HepG2 (cell line): Measurements from ENCODE around the gene SNRNP200. TPM values are rescaled to one million over a fixed set of nuclear protein-coding genes. Genes with fewer than 3 reads are reported as not detected.
A peak's percentile ranks its signal among the peaks of the same experiment; 100 is the strongest.

Experiments
- ATF7 ChIP-seq, 2 experiments: fragments of 450-650 bp in 1 of 2; sonication (generic) in 1 of 2; formaldehyde crosslinking in 1 of 2; IDR thresholded peaks; 2 replicates each; pipeline versions ENCODE4 v1.4.0 to v1.6.1; 2016 to 2020; ENCODE audit warnings: antibody characterized with exemption in 1 of 2, mild to moderate bottlenecking in 1 of 2, missing genetic modification reagents in 1 of 2
- JUN ChIP-seq: sonication (generic); formaldehyde crosslinking; IDR thresholded peaks from 2 replicates; pipeline ENCODE4 v1.4.0; 2020; ENCODE audit warnings: mild to moderate bottlenecking, missing genetic modification reagents
- NFKBIZ ChIP-seq: IDR thresholded peaks from 2 replicates; pipeline ENCODE4 v1.6.1; 2018; ENCODE audit warnings: missing genetic modification reagents, missing compliant biosample characterization
- NFYB ChIP-seq: sonication (generic); formaldehyde crosslinking; IDR thresholded peaks from 2 replicates; pipeline ENCODE4 v1.4.0; 2020; ENCODE audit warnings: missing genetic modification reagents
- NONO ChIP-seq, 2 experiments: fragments of 450-650 bp in 1 of 2; sonication (generic) in 1 of 2; formaldehyde crosslinking in 1 of 2; IDR thresholded peaks in 1 of 2; conservative IDR thresholded peaks in 1 of 2; 2 replicates each; pipeline versions ENCODE4 v1.6.1 to v1.8.0; 2017 to 2022; ENCODE audit warnings: mild to moderate bottlenecking in 1 of 2, missing genetic modification reagents in 1 of 2, moderate library complexity in 1 of 2
- PCBP2 ChIP-seq: fragments of 200-400 bp; formaldehyde crosslinking; optimal IDR thresholded peaks from 2 replicates; pipeline ENCODE3; 2018; ENCODE audit warnings: low read length, low read depth; ENCODE audit not compliant: poor library complexity, severe bottlenecking
- SOX5 ChIP-seq: IDR thresholded peaks from 2 replicates; pipeline ENCODE4 v1.6.1; 2016; ENCODE audit warnings: borderline replicate concordance
- TEAD3 ChIP-seq: optimal IDR thresholded peaks from 2 replicates; pipeline ENCODE3; 2016; ENCODE audit warnings: borderline replicate concordance
- ZC3H13 ChIP-seq: sonication (generic); formaldehyde crosslinking; IDR thresholded peaks from 2 replicates; pipeline ENCODE4 v1.8.1; 2023; ENCODE audit warnings: mild to moderate bottlenecking, missing genetic modification reagents, moderate library complexity
- ZC3H4 ChIP-seq: sonication (generic); formaldehyde crosslinking; IDR thresholded peaks from 2 replicates; pipeline ENCODE4 v1.4.0; 2020; ENCODE audit warnings: missing genetic modification reagents, borderline replicate concordance
- ZFP62 ChIP-seq: sonication (generic); formaldehyde crosslinking; IDR thresholded peaks from 2 replicates; pipeline ENCODE4 v1.4.0; 2020; ENCODE audit warnings: missing genetic modification reagents
- ZNF235 ChIP-seq: sonication (generic); formaldehyde crosslinking; IDR thresholded peaks from 2 replicates; pipeline ENCODE4 v1.8.1; 2023; ENCODE audit warnings: mild to moderate bottlenecking, missing genetic modification reagents, borderline replicate concordance
- polyA plus RNA-seq, 8 experiments: library from polyadenylated mRNA; depleted of rRNA in 3 of 8; stranded (reverse) in 7 of 8; unstranded in 1 of 8; fragments of >200 nt; fragmentation: Illumina TruSeq in 4 of 8; extraction: Trizol in 4 of 8; gene quantifications; 2 replicates each; pipeline versions ENCODE4 v1.2.1 to v1.2.3, GENCODE V29; 2011 to 2016; ENCODE audit warnings: low read depth in 4 of 8, missing spikeins in 1 of 8, mixed read lengths in 1 of 8; ENCODE audit not compliant: insufficient read depth in 1 of 8
- total RNA-seq, 5 experiments: library from RNA; depleted of rRNA; stranded (reverse); fragments of >200 nt; fragmentation: Illumina TruSeq; extraction: Trizol; gene quantifications; 2 replicates each; pipeline ENCODE4 v1.2.3, GENCODE V29; 2016; ENCODE audit warnings: low read depth in 1 of 5
- TF ChIP-seq, protein P1 (sequence below): sonication (generic); formaldehyde crosslinking; IDR thresholded peaks from 2 replicates; pipeline ENCODE4 v1.5.1; 2020; ENCODE audit warnings: missing genetic modification reagents, mild to moderate bottlenecking, borderline replicate concordance
- TF ChIP-seq, protein P2 (sequence below): sonication (generic); formaldehyde crosslinking; IDR thresholded peaks from 2 replicates; pipeline ENCODE4 v1.5.1; 2020; ENCODE audit warnings: mild to moderate bottlenecking, missing genetic modification reagents, moderate library complexity
- TF ChIP-seq, protein P3 (sequence below): sonication (generic); formaldehyde crosslinking; conservative IDR thresholded peaks from 2 replicates; pipeline ENCODE4 v1.4.0; 2020; ENCODE audit warnings: missing genetic modification reagents
- TF ChIP-seq, protein P4 (sequence below): sonication (generic); formaldehyde crosslinking; IDR thresholded peaks from 2 replicates; pipeline ENCODE4 v1.4.0; 2020; ENCODE audit warnings: mild to moderate bottlenecking, missing genetic modification reagents, borderline replicate concordance
- TF ChIP-seq, protein P5 (sequence below): sonication (generic); formaldehyde crosslinking; IDR thresholded peaks from 2 replicates; pipeline ENCODE4 v1.4.0; 2020; ENCODE audit warnings: mild to moderate bottlenecking, missing genetic modification reagents

SNRNP200 gene
- total and polyA plus RNA-seq, 2 of the 13 experiments (the other 11 are each of a cell fraction or from before 2014, with no cell fraction given): 99.0 to 232 TPM

DNA sequence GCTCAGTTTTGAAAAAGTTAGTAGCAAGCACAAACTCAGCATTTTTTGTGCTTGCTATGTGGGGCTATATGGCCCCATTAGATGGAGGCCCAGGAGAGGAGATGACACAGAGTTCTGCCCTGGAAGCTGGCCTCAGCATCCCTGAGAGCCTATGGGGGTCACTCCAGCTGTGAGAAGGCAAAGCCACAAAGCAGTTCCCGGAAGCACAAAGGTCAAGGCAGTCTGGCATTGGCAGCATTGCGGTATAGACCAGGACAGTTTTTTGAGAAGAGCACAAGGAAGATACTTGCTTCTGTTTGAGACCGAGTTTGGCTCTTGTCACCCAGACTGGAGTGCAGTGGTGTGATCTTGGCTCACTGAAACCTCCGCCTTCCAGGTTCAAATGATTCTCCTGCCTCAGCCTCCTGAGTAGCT, 12.2 kb upstream of the SNRNP200 start (continued):
- TF ChIP-seq, protein P1, sequence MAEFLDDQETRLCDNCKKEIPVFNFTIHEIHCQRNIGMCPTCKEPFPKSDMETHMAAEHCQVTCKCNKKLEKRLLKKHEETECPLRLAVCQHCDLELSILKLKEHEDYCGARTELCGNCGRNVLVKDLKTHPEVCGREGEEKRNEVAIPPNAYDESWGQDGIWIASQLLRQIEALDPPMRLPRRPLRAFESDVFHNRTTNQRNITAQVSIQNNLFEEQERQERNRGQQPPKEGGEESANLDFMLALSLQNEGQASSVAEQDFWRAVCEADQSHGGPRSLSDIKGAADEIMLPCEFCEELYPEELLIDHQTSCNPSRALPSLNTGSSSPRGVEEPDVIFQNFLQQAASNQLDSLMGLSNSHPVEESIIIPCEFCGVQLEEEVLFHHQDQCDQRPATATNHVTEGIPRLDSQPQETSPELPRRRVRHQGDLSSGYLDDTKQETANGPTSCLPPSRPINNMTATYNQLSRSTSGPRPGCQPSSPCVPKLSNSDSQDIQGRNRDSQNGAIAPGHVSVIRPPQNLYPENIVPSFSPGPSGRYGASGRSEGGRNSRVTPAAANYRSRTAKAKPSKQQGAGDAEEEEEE (CRISPR knock-in tag): no peak
- TF ChIP-seq TEAD3 (CRISPR knock-in tag): peak; percentile 7
- TF ChIP-seq JUN (CRISPR knock-in tag): no peak
- no peak for TF ChIP-seq NONO (IDR thresholded peaks at IDR 0.05)
- TF ChIP-seq NONO (CRISPR knock-in tag; conservative IDR thresholded peaks at IDR 0.05): no peak
- TF ChIP-seq SOX5 (CRISPR knock-in tag): peak; percentile 42; the same call in 1 of the 2 replicates
- TF ChIP-seq NFKBIZ (CRISPR knock-in tag): peak; percentile 37; the same call in 1 of the 2 replicates
- TF ChIP-seq, protein P2, sequence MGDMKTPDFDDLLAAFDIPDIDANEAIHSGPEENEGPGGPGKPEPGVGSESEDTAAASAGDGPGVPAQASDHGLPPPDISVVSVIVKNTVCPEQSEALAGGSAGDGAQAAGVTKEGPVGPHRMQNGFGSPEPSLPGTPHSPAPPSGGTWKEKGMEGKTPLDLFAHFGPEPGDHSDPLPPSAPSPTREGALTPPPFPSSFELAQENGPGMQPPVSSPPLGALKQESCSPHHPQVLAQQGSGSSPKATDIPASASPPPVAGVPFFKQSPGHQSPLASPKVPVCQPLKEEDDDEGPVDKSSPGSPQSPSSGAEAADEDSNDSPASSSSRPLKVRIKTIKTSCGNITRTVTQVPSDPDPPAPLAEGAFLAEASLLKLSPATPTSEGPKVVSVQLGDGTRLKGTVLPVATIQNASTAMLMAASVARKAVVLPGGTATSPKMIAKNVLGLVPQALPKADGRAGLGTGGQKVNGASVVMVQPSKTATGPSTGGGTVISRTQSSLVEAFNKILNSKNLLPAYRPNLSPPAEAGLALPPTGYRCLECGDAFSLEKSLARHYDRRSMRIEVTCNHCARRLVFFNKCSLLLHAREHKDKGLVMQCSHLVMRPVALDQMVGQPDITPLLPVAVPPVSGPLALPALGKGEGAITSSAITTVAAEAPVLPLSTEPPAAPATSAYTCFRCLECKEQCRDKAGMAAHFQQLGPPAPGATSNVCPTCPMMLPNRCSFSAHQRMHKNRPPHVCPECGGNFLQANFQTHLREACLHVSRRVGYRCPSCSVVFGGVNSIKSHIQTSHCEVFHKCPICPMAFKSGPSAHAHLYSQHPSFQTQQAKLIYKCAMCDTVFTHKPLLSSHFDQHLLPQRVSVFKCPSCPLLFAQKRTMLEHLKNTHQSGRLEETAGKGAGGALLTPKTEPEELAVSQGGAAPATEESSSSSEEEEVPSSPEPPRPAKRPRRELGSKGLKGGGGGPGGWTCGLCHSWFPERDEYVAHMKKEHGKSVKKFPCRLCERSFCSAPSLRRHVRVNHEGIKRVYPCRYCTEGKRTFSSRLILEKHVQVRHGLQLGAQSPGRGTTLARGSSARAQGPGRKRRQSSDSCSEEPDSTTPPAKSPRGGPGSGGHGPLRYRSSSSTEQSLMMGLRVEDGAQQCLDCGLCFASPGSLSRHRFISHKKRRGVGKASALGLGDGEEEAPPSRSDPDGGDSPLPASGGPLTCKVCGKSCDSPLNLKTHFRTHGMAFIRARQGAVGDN: peak; percentile 25; the same call in 1 of the 2 replicates
- TF ChIP-seq ZNF235 (CRISPR knock-in tag): 0 out of 2 replicates have a peak, but pooled peaks have one; percentile 19
- TF ChIP-seq PCBP2: no peak
- no peak for TF ChIP-seq NFYB (CRISPR knock-in tag)
- no peak for TF ChIP-seq ZC3H13 (CRISPR knock-in tag)
- TF ChIP-seq, protein P3, sequence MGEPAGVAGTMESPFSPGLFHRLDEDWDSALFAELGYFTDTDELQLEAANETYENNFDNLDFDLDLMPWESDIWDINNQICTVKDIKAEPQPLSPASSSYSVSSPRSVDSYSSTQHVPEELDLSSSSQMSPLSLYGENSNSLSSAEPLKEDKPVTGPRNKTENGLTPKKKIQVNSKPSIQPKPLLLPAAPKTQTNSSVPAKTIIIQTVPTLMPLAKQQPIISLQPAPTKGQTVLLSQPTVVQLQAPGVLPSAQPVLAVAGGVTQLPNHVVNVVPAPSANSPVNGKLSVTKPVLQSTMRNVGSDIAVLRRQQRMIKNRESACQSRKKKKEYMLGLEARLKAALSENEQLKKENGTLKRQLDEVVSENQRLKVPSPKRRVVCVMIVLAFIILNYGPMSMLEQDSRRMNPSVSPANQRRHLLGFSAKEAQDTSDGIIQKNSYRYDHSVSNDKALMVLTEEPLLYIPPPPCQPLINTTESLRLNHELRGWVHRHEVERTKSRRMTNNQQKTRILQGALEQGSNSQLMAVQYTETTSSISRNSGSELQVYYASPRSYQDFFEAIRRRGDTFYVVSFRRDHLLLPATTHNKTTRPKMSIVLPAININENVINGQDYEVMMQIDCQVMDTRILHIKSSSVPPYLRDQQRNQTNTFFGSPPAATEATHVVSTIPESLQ (CRISPR knock-in tag): no peak
- TF ChIP-seq ZC3H4: no peak
- TF ChIP-seq, protein P4, sequence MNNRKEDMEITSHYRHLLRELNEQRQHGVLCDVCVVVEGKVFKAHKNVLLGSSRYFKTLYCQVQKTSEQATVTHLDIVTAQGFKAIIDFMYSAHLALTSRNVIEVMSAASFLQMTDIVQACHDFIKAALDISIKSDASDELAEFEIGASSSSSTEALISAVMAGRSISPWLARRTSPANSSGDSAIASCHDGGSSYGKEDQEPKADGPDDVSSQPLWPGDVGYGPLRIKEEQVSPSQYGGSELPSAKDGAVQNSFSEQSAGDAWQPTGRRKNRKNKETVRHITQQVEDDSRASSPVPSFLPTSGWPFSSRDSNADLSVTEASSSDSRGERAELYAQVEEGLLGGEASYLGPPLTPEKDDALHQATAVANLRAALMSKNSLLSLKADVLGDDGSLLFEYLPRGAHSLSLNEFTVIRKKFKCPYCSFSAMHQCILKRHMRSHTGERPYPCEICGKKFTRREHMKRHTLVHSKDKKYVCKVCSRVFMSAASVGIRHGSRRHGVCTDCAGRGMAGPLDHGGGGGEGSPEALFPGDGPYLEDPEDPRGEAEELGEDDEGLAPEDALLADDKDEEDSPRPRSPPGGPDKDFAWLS (CRISPR knock-in tag): no peak
- TF ChIP-seq ZFP62: no peak
- no peak for TF ChIP-seq ATF7 (IDR thresholded peaks at IDR 0.05)
- TF ChIP-seq ATF7 (CRISPR knock-in tag; IDR thresholded peaks at IDR 0.05): no peak
- TF ChIP-seq, protein P5, sequence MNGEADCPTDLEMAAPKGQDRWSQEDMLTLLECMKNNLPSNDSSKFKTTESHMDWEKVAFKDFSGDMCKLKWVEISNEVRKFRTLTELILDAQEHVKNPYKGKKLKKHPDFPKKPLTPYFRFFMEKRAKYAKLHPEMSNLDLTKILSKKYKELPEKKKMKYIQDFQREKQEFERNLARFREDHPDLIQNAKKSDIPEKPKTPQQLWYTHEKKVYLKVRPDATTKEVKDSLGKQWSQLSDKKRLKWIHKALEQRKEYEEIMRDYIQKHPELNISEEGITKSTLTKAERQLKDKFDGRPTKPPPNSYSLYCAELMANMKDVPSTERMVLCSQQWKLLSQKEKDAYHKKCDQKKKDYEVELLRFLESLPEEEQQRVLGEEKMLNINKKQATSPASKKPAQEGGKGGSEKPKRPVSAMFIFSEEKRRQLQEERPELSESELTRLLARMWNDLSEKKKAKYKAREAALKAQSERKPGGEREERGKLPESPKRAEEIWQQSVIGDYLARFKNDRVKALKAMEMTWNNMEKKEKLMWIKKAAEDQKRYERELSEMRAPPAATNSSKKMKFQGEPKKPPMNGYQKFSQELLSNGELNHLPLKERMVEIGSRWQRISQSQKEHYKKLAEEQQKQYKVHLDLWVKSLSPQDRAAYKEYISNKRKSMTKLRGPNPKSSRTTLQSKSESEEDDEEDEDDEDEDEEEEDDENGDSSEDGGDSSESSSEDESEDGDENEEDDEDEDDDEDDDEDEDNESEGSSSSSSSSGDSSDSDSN (CRISPR knock-in tag): peak; percentile 40; the same call in 1 of the 2 replicates
